HL-60 (cell line): ENCODE results near the gene TMSB10.

Experiments
- DNase-seq, 2 experiments: peaks; one replicate each; pipeline ENCODE4 v3.0.0-alpha.2; 2010 to 2020; ENCODE audit warnings: low read depth in 1 of 2, low spot score in 1 of 2
- H3K27ac ChIP-seq: fragments of 250-450 bp; sonication (Bioruptor Pico); replicated peaks from 2 replicates; pipeline ENCODE4 v1.5.1; 2020; ENCODE audit warnings: mild to moderate bottlenecking, moderate library complexity
- H3K27me3 ChIP-seq: fragments of 250-450 bp; sonication (Bioruptor Pico); 2 replicates; pipeline ENCODE4 v1.5.1; 2021; ENCODE audit warnings: mild to moderate bottlenecking, moderate library complexity; ENCODE audit not compliant: insufficient read depth, poor library complexity, severe bottlenecking
- H3K4me3 ChIP-seq: replicated peaks from 2 replicates; pipeline ENCODE4 v1.5.1; 2011; ENCODE audit warnings: mild to moderate bottlenecking, control low read depth, low read length; ENCODE audit not compliant: insufficient read depth
- CTCF ChIP-seq: IDR thresholded peaks from one replicate; pipeline ENCODE4 v1.5.1; 2011; ENCODE audit warnings: low read length, control low read depth, inconsistent platforms; ENCODE audit not compliant: insufficient read depth
- GABPA ChIP-seq: IDR thresholded peaks from 2 replicates; pipeline ENCODE4 v1.6.1; 2012; ENCODE audit warnings: low read depth
- POLR2AphosphoS5 ChIP-seq: IDR thresholded peaks from 2 replicates; pipeline ENCODE4 v1.6.1; 2012; ENCODE audit warnings: low read depth
- REST ChIP-seq: IDR thresholded peaks from 2 replicates; pipeline ENCODE4 v1.6.1; 2012; ENCODE audit warnings: low read depth; ENCODE audit not compliant: insufficient replicate concordance
- SPI1 ChIP-seq: IDR thresholded peaks from 2 replicates; pipeline ENCODE4 v1.6.1; 2012; ENCODE audit warnings: low read depth, mild to moderate bottlenecking, borderline replicate concordance

Gene TMSB10

DNA sequence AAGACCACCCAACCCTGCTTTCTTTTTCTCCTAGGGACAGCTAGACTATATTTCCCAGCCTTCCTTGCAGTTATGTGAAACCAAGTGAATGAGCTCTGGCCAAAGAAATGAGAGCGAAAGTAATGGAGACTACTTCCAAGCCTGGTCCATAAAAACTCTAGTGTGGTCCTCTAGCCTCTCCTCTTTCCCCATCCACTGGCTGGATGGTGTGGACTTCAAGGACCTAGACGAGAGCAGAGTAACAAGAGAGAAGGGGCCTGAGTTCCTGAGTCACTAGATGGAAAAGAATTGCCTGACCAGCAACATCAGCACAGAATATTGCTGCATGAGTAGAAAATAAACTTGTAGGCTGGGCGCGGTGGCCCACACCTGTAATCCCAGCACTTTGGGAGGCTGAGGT, 2.9 kb upstream of the TMSB10 start:
- Histone ChIP-seq H3K27ac (no peak overlapping the region), H3K27me3 (no peaks in the 10 kb centered on the region), H3K4me3 (no peak overlapping the region)
- TF ChIP-seq SPI1, result no peak
- no peak for TF ChIP-seq CTCF
- TF ChIP-seq REST, result no peak
- no peak for TF ChIP-seq POLR2AphosphoS5
- no peak for TF ChIP-seq GABPA
- DNase-seq, result no peak

- TF ChIP-seq CTCF, result no peak
- DNase-seq, result no peak
- H3K27me3 ChIP-seq, result no peaks in the 10 kb centered on the region
- no peak overlapping the region for H3K4me3 ChIP-seq
- H3K27ac ChIP-seq, result no peak overlapping the region
These were observed 1.3 kb upstream of the TMSB10 start for GRCh38 chr2:84904151-84904550.

DNA sequence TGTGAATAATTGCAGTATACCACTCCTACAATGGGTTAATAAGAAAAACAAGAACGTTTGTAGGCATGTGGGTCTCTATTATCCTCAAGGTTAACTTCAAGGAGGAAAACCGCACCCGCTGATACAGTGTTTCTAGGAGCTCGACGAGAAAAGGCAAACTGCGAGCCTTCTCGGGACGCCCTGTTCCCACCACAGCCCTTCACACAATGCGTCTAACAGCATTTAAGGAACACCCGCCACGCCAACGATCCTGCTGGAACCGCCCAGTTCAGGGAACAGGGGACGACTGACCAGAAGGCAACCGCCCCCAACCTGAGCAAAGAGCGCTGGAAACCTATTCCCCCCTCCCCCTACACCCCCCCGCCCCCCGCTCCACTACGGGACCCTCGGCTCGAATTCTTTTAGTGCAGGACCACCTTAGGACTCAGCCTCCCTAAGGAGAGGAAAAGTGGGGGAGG, 710 bp upstream of the TMSB10 start:
- Histone ChIP-seq H3K4me3 (peak overlapping the region; percentile 81), H3K27me3 (no peaks in the 10 kb centered on the region), H3K27ac (no peak overlapping the region)
- no peak for DNase-seq
- no peak for TF ChIP-seq REST

GRCh38 chr2:84906108-84906899, 848 bp downstream of the TMSB10 start:
- TF ChIP-seq POLR2AphosphoS5 (0 out of 2 replicates have a peak, but pooled peaks have one; percentile 17), REST (no peak)
- DNase-seq, result no peak
- Histone ChIP-seq H3K27ac (peak overlapping the region; percentile 70), H3K27me3 (no peaks in the 10 kb centered on the region), H3K4me3 (peak overlapping the region; percentile 81)
